MM.1S (cell line): ENCODE results near the gene GOLGA8O.
"Not testable (repeated sequence)": the region's sequence is repeated elsewhere in the genome, so short reads cannot be mapped to it uniquely, and the experiment has no call there.

Experiments
- CTCF ChIP-seq: fragments of 300-600 bp; sonication (generic); IDR thresholded peaks from 2 replicates; pipeline ENCODE4 v1.5.1; 2016; ENCODE audit warnings: antibody characterized with exemption, low read length, mixed read lengths
- EZH2 ChIP-seq: fragments of 300-600 bp; sonication (generic); optimal IDR thresholded peaks from 2 replicates; pipeline ENCODE3; 2017; ENCODE audit warnings: low read depth, mild to moderate bottlenecking, antibody characterized with exemption, low read length, mixed read lengths

DNA sequence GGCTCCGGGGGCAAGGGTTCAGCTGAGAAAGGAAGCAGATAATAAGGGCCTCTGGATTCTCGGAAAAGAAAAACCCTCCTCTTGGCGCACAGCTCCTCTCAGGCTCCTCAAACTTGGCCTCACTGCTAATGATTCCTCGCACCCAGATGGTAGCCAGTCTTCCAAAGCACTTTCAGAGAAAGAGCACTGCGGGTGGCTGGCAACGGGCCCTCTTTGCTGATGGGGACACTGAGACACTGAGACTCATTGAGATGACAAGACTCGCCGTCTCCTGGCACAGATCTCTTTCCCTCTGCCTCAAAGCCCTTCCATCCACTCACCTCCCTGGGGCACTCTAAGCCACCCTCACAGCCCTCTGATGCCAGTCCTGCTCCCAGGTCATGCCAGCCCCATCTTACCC lies 58.9 kb downstream of the GOLGA8O start:
- not testable (repeated sequence) for TF ChIP-seq CTCF, EZH2
